K562 (cell line): ENCODE results near the gene HYCC2. TPM values are rescaled to one million over a fixed set of nuclear protein-coding genes. Genes with fewer than 3 reads are reported as not detected.

Source experiments
- ARID1B ChIP-seq: fragments of 450-650 bp; IDR thresholded peaks from 2 replicates; pipeline ENCODE4 v1.6.1; 2016; ENCODE audit warnings: antibody characterized with exemption, mild to moderate bottlenecking, inconsistent platforms
- ATF7 ChIP-seq: fragments of 450-650 bp; IDR thresholded peaks from 2 replicates; pipeline ENCODE4 v1.7.1; 2014; ENCODE audit warnings: mild to moderate bottlenecking, moderate library complexity
- ESRRB ChIP-seq: fragments of 250-450 bp; sonication (Bioruptor Pico); IDR thresholded peaks from 2 replicates; pipeline ENCODE4 v1.5.0; 2020; ENCODE audit warnings: mild to moderate bottlenecking, moderate library complexity, borderline replicate concordance
- ETV6 ChIP-seq, 3 experiments: fragments of 150-350 bp in 1 of 3; sonication (generic) in 1 of 3; formaldehyde crosslinking in 1 of 3; IDR thresholded peaks; 2 replicates each; pipeline versions ENCODE4 v1.6.1 to v1.8.0; 2014 to 2022; ENCODE audit warnings: borderline replicate concordance in 2 of 3, low read depth in 2 of 3, antibody characterized with exemption in 1 of 3, low read length in 1 of 3, mild to moderate bottlenecking in 1 of 3, missing genetic modification reagents in 1 of 3
- GABPB2 ChIP-seq: fragments of 250-450 bp; sonication (Bioruptor Pico); conservative IDR thresholded peaks from 2 replicates; pipeline ENCODE4 v1.5.1; 2021; ENCODE audit warnings: mild to moderate bottlenecking
- ILF3 ChIP-seq: fragments of 450-650 bp; IDR thresholded peaks from 2 replicates; pipeline ENCODE4 v1.6.1; 2018; ENCODE audit warnings: antibody characterized with exemption, mild to moderate bottlenecking, moderate library complexity, borderline replicate concordance
- ILK ChIP-seq: fragments of 450-650 bp; IDR thresholded peaks from 2 replicates; pipeline ENCODE4 v1.6.1; 2016; ENCODE audit warnings: missing genetic modification characterization, low read depth, mild to moderate bottlenecking, missing compliant biosample characterization, moderate library complexity, borderline replicate concordance
- JUND ChIP-seq, 2 experiments: IDR thresholded peaks; 2 replicates in 1 of 2; 3 replicates in 1 of 2; pipeline ENCODE4 v1.6.1; 2011; ENCODE audit warnings: borderline replicate concordance in 2 of 2, low read depth in 2 of 2, low read length in 2 of 2, improper control_type of control experiment in 1 of 2, missing biosample characterization in 1 of 2, missing genetic modification characterization in 1 of 2, missing genetic modification reagents in 1 of 2
- KDM5B ChIP-seq: fragments of 200-600 bp; sonication (generic); IDR thresholded peaks from 2 replicates; pipeline ENCODE4 v1.6.1; 2012; ENCODE audit warnings: low read depth, mild to moderate bottlenecking, moderate library complexity, low read length, control low read depth, inconsistent platforms; ENCODE audit not compliant: insufficient replicate concordance
- NCOR1 ChIP-seq: fragments of 450-650 bp; IDR thresholded peaks from 2 replicates; pipeline ENCODE4 v1.6.1; 2016; ENCODE audit warnings: mild to moderate bottlenecking, moderate library complexity
- POLR2AphosphoS5 ChIP-seq: IDR thresholded peaks from 2 replicates; pipeline ENCODE4 v1.6.1; 2011; ENCODE audit warnings: mild to moderate bottlenecking, low read depth, low read length, moderate library complexity; ENCODE audit not compliant: control insufficient read depth, insufficient read depth
- POLR2B ChIP-seq: fragments of 450-650 bp; IDR thresholded peaks from 2 replicates; pipeline ENCODE4 v1.6.1; 2018; ENCODE audit warnings: low read depth; ENCODE audit not compliant: partially characterized antibody
- SMARCE1 ChIP-seq: fragments of 450-650 bp; IDR thresholded peaks from 2 replicates; pipeline ENCODE4 v1.7.1; 2016; ENCODE audit warnings: mild to moderate bottlenecking
- SRSF9 ChIP-seq: fragments of 200-400 bp; formaldehyde crosslinking; IDR thresholded peaks from 2 replicates; pipeline ENCODE4 v1.6.1; 2017; ENCODE audit warnings: low read depth, low read length, borderline replicate concordance
- TAF1 ChIP-seq: IDR thresholded peaks from 2 replicates; pipeline ENCODE4 v1.6.1; 2011; ENCODE audit warnings: mild to moderate bottlenecking, low read length, moderate library complexity; ENCODE audit not compliant: insufficient read depth, control insufficient read depth, severe bottlenecking; ENCODE audit errors: extremely low read depth
- TEAD4 ChIP-seq, 2 experiments: sonication (generic) in 1 of 2; formaldehyde crosslinking in 1 of 2; IDR thresholded peaks; 2 replicates each; pipeline versions ENCODE4 v1.6.1 to v1.8.0; 2012 to 2022; ENCODE audit warnings: borderline replicate concordance in 1 of 2, inconsistent platforms in 1 of 2, low read length in 1 of 2, mild to moderate bottlenecking in 1 of 2, missing genetic modification reagents in 1 of 2
- THAP7 ChIP-seq: fragments of 250-450 bp; sonication (Bioruptor Pico); IDR thresholded peaks from 2 replicates; pipeline ENCODE4 v1.5.0; 2021
- VEZF1 ChIP-seq: fragments of 200-800 bp; sonication (Bioruptor generic); IDR thresholded peaks from 2 replicates; pipeline ENCODE4 v1.6.1; 2017; ENCODE audit warnings: missing genetic modification characterization, missing compliant biosample characterization
- ZNF639 ChIP-seq, 2 experiments: fragments of 200-800 bp in 1 of 2; sonication (Bioruptor generic) in 1 of 2; sonication (generic) in 1 of 2; formaldehyde crosslinking in 1 of 2; IDR thresholded peaks in 1 of 2; conservative IDR thresholded peaks in 1 of 2; 2 replicates each; pipeline versions ENCODE4 v1.5.0 to v1.6.1; 2016 to 2020; ENCODE audit warnings: missing compliant biosample characterization in 1 of 2, missing genetic modification characterization in 1 of 2, missing genetic modification reagents in 1 of 2
- ZNF766 ChIP-seq: fragments of 200-800 bp; sonication (Bioruptor generic); conservative IDR thresholded peaks from 2 replicates; pipeline ENCODE4 v1.6.1; 2016; ENCODE audit warnings: missing genetic modification characterization, missing compliant biosample characterization
- polyA plus RNA-seq, 8 experiments: library from polyadenylated mRNA; depleted of rRNA in 4 of 8; stranded (reverse) in 5 of 8; unstranded in 3 of 8; fragments of >200 nt; fragmentation: Nextera tagmentation in 2 of 8; fragmentation: Illumina TruSeq in 1 of 8; extraction: Ambion mirVana in 2 of 8; extraction: Trizol in 1 of 8; gene quantifications; 2 replicates each; pipeline versions ENCODE4 v1.2.1 to v1.2.3, GENCODE V29; 2011 to 2014; ENCODE audit warnings: inconsistent platforms in 1 of 8, missing spikeins in 1 of 8
- total RNA-seq, 7 experiments: library from RNA; depleted of rRNA in 6 of 7; stranded (reverse); fragments of >200 nt in 6 of 7; fragmentation: Illumina TruSeq in 2 of 7; extraction: Trizol in 2 of 7; gene quantifications; 2 replicates each; pipeline versions ENCODE4 v1.2.1 to v1.2.3, GENCODE V29; 2011 to 2021; ENCODE audit warnings: low replicate concordance in 1 of 7

HYCC2 gene
- total and polyA plus RNA-seq, 9 of the 15 experiments (the other 6 are each of a cell fraction or from before 2014, with no cell fraction given), result 5.4 to 20.0 (median 9.8) TPM

GRCh38 chr2:201116115-201116958 is 44.9 kb upstream of the HYCC2 start, which contains the start of gene CFLAR (continued):
- peak; percentile 45; the same call in 1 of the 2 replicates for TF ChIP-seq THAP7 (CRISPR knock-in tag)
- no peak for TF ChIP-seq ESRRB (CRISPR knock-in tag)
- peak; percentile 68 for TF ChIP-seq ZNF766
- TF ChIP-seq POLR2B, result peak; percentile 18
- TF ChIP-seq JUND (IDR thresholded peaks at IDR 0.05; ENCODE audit: borderline replicate concordance, low read depth, low read length), result peak; percentile 49; the same call in 1 of the 2 replicates
- TF ChIP-seq JUND (tag; IDR thresholded peaks at IDR 0.05; ENCODE audit: borderline replicate concordance, low read depth, low read length), result no peak; the same call in 2 of the 3 replicates
- no peak for TF ChIP-seq SRSF9
- no peak for TF ChIP-seq GABPB2 (CRISPR knock-in tag)
- peak; percentile 40; the same call in 1 of the 2 replicates for TF ChIP-seq ILF3
- peak in 1 of 2 experiments; percentile 55; a peak in 1 of 4 replicates for TF ChIP-seq ETV6 (IDR thresholded peaks at IDR 0.05; ENCODE audit: borderline replicate concordance in 1 of 2, low read depth in 2 of 2, low read length in 1 of 2)
- TF ChIP-seq ETV6 (CRISPR knock-in tag; IDR thresholded peaks at IDR 0.05; ENCODE audit: borderline replicate concordance), result no peak; the same call in 1 of the 2 replicates
- peak; percentile 75 for TF ChIP-seq KDM5B
- peak; percentile 21; the same call in 1 of the 2 replicates for TF ChIP-seq ATF7
- TF ChIP-seq TAF1, result peak; percentile 83
- 0 out of 2 replicates have a peak, but pooled peaks have one; percentile 27 for TF ChIP-seq SMARCE1
- TF ChIP-seq POLR2AphosphoS5, result peak; percentile 87; the same call in 1 of the 2 replicates
- TF ChIP-seq ARID1B, result peak; percentile 47; the same call in 1 of the 2 replicates
- TF ChIP-seq ILK, result no peak
- TF ChIP-seq VEZF1, result peak; percentile 79
- peak in 1 of 2 experiments; percentile 23; a peak in 1 of 4 replicates for TF ChIP-seq ZNF639 (CRISPR knock-in tag; conservative IDR thresholded peaks at IDR 0.05 in 1 of 2, IDR thresholded peaks at IDR 0.05 in 1 of 2)
- TF ChIP-seq NCOR1, result peak; percentile 39
- TF ChIP-seq TEAD4 (IDR thresholded peaks at IDR 0.05; ENCODE audit: low read length), result peak; percentile 7; the same call in 1 of the 2 replicates
- TF ChIP-seq TEAD4 (CRISPR knock-in tag; IDR thresholded peaks at IDR 0.05; ENCODE audit: borderline replicate concordance), result no peak
